GM21360 (cell line): ENCODE measurements around the gene MACROD2.
"Not testable (repeated sequence)": the region's sequence is repeated elsewhere in the genome, so short reads cannot be mapped to it uniquely, and the experiment has no call there.

Experiments used
- ATAC-seq: cut with Tn5 transposase; IDR thresholded peaks from one replicate; pipeline ENCODE4 v1.9.1; 2021; ENCODE audit warnings: mild to moderate bottlenecking, moderate library complexity; ENCODE audit not compliant: unreplicated experiment

MACROD2 gene

GRCh38 chr20:15520930-15521524 is 1525.7 kb downstream of the MACROD2 start:
- no peak for ATAC-seq

DNA sequence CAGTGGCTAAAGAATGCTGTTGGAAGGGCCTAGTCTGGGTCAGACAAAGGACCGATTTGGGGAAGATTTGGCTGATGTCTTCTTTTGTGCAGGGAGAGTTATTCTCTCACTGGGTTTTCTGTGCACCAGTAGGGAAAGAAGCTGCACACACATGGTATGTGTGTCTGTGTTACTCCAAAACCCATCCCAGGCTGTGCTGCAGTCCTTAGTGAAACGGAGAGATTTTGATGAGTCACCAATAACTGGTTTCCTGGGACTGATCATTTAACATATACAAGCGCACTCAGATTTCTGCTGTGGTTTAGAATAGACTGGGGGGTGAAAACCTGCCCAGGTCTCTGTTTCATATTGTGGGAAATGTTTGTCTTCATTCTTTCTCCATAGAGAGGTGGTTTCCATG is 1528.1 kb downstream of the MACROD2 start:
- no peak for ATAC-seq

- ATAC-seq, result no peak
These were observed 1533.2 kb downstream of the MACROD2 start for GRCh38 chr20:15528391-15529111.

DNA sequence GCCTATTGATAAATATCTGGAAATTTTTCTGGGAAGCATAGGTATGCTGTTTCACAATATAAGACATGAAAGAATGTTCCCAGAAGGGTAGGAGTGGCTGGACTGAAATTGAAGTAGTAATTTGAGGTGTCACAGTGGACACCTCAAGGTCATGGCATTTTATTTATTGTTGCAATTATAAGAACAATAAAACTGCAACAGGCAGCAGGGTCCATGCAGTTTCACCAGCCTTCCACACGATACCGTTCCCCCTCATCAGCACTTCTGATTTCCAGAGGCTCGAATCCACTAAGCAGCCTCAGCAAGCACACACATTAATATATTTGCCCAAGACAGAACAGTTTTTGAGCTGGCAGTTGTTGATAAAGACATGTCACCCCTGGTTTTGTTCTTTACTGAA is 1540.5 kb downstream of the MACROD2 start:
- no peak for ATAC-seq

- not testable (repeated sequence) for ATAC-seq
These were observed 1541.9 kb downstream of the MACROD2 start for GRCh38 chr20:15537200-15537599.

DNA sequence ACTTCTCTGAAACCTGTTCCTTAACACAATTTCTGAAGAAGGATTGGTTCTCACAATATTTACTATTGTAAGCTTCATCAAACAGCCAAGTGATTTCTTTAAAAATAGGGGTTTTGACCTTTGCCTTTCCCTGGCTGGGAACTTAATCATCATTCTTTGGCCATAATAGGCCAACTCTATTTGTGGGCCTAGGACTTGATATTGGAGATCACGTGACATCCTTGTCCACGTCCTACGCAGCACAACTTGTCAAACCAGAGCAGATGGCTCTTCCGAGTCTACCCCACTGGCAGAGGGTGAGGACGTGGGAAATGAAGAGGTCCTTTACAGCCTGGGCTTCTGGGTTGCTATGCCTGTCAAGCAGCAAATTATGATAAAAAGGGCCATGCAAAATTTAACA is 1547.3 kb downstream of the MACROD2 start:
- no peak for ATAC-seq

GRCh38 chr20:15544742-15545141 is 1549.4 kb downstream of the MACROD2 start:
- ATAC-seq, result no peak

DNA sequence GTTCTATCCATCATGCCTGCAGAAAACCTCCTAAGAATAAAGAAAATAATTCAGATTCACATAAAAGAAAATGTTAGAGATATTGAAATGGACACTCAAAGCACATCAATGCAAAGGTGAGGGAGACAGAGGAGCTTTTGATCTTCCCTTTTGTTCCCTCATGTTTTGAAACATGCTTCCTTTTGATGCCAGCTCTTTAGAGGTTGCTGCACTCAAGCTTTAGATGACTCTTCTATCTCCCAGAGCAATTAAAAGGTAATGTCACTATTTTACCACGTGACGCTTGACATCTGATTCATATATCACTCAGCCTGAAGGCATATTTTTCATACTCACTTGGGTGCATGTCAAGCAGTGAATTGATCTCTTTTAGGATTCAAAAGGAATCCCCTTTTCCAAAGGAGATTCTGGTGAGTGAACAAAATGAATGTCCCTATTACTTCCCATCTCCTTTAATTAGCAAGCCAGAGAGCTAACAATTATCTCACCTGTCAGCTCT is 1551.3 kb downstream of the MACROD2 start:
- no peak for ATAC-seq

DNA sequence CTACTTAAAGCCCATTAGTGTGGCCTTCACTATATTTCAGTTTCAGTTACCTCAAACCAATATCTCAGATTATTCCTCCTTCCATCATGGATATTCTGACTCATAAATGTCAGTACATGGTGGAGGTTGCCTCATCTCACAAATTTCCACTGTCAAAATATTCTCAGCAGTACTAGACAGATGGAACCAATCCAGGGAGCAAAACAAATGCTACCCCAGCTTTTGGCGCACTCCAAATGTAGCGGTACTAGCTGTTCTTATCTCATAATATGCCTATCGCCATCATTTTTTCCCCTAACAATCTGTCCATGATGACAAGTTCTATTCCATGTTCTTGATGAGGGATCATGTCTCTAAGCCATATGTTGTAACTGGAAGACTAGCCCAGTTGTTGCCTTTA is 1551.8 kb downstream of the MACROD2 start:
- no peak for ATAC-seq

- no peak for ATAC-seq
These were observed 1555.0 kb downstream of the MACROD2 start for GRCh38 chr20:15550116-15550870.

DNA sequence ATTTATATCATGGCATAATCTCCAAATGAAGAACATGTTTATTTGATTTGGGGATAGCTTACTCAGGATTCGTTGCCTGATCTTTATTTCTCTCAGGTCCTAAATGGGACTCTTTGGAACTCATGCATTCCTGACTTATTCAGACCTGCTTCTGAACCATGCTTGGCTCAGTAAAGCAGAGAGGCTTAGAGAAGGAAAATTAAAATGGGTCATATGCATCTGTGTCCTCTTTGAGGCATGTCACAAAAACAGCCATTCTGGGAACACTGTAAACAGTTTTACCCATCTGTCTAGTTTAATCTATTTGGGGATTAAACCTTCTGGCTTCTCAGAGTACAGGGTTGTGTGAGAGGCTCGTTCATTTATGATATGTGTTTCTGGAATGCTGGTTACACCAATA is 1560.6 kb downstream of the MACROD2 start:
- ATAC-seq, result no peak

DNA sequence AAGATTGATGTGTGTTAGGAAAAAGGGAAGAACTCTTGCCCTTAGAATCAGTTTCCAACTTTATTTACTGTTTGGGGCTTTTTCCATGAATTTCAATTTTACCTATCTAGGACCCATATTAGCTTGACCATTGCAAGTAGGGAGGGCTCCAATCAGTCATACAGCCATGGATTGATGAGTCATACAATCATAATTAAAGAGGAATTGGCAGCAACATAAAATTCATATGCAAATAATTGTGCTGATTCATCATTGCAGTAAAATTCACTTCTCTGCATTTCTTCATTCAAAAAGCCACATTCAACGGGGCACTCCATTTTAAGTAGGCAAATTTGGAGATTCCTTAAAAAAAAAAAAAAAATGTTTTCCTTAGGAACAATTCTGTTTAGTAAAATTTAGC is 1561.6 kb downstream of the MACROD2 start:
- no peak for ATAC-seq

DNA sequence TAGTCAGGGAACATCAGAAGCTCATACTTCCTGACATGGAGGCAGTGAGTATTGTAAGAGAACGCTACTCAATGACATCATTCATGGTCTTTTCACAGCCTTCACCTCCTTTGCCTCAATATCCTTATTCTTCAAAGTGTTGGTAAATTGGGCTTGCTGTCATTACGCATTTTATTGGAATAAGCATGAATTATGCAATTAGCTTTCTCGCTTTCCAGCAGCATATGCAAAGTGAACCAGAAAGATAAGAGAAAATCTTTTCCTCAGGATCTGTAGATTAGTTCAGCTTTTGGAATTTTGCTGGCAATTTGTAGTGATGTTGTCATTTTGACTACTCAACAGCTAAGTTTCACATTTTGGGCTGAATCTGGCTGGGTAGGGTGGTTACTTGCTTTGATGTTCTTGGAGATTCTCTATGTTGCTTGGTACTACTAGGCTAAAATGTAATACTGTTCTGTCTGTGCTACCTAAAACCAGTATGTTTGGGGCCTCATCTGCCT is 1565.8 kb downstream of the MACROD2 start:
- ATAC-seq, result no peak

DNA sequence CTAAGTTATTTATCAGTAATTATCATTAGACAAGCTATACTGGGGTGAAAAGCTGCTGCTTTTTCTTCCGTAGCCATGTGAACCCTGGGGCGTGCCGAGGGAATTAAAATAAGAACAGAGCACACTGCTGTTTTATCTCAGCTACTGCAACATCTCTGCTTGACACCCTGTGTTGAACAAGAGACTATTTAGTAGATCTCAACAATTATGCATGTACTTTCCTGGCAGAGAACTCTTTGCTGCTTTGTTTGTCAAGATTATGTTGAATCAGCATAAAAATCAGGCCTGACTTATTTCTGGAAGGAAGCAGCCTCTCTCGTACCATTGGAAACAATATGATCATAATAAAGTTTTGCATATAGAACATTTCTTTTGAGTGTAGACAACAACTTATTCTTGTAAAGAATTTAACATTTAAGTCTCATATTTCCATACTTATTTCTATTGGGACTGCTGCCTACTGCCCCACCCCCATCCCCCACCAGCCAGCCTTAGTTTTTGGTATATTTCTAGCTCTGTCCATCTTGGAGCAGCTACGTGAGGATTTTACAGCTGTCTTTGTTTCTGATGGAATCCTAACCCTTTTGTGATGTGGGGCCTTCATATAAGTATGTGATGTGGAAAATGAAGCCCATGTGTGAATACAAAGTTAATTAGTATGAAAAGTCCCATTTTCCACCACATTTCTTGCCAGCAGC is 1566.5 kb downstream of the MACROD2 start:
- no peak for ATAC-seq

DNA sequence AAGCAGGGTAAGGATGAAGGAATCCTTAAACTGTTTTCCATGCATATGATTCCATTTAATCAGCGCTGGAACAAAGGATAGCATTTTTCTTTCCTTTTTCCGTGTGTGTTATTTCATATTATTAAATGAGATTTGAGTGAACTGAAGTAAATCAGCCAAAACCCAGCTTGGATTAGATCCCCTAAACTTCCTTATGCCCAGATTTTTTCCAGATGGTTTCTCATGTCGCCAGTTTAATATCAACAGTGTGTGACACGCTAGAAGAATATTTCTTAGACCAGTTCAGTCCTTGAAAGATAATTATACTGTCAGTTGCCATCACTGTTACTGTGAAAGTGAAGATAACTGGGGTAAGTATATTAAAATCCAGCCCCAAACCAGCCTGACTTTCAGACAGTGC is 1568.5 kb downstream of the MACROD2 start:
- ATAC-seq, result no peak

DNA sequence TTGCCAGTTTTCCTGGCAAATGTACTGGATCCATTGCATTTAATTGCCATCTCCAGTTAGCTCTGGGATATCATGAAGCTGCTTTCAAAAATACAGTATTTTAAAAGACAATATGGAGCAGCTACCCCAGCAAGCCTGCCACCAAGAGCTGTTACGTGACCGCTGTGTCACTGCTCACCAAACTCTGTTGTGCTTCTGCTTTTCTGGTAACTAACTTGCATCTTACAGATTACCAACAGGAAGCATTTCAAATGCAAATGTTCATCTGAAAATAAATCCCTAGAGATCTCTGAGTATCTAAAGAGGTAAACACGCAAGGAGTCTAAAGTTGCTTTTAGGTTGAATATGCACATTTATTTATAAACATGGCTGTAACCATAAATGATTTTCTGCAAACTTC is 1569.7 kb downstream of the MACROD2 start:
- ATAC-seq, result peak; percentile 87

GRCh38 chr20:15565786-15566185 is 1570.5 kb downstream of the MACROD2 start:
- ATAC-seq, result no peak

GRCh38 chr20:15567219-15567618 is 1571.9 kb downstream of the MACROD2 start:
- ATAC-seq, result no peak

GRCh38 chr20:15570156-15570555 is 1574.8 kb downstream of the MACROD2 start:
- no peak for ATAC-seq

DNA sequence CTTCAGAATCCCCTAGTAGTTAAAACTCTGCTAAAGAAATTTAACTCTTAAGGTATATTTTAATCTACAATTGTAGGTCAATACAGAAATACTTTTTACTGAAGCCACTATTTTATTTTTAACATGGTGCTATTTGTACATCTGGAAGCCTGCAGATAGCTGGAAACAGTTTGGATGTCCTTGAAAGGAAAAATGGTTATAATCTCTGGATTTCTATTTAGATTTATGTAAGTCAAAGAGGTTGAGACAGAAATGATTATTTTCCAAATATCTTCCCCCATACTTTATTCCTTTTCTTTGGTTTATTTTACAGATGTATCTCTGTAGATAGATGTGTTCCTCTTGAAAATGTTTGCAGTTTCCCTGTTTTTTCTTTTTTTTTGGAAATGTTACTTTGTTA is 1575.7 kb downstream of the MACROD2 start:
- no peak for ATAC-seq

DNA sequence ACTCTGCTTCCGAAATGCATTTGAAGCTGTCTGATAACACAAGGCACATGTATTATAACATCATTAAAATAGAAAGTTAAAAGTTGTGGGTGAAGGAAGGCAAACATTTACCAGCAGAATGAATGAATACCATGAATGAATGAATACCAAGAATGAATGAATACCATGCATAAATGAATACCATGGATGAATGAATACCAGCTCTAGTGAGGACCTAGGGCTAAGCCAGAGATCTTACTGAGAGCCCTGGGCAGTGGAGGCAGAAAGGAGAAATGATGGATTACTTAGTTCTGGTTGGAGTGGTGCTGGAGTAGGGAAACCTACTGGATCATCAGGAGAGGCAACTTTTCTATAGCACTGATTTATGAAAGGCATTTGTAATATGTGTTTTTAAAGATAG is 1579.9 kb downstream of the MACROD2 start:
- no peak for ATAC-seq
